WTC11 (cell line): ENCODE measurements around the gene PABPN1L. TPM values are rescaled to one million over a fixed set of nuclear protein-coding genes. Genes with fewer than 3 reads are reported as not detected.

Experiments used
- ATAC-seq: fragments of 200-7000 bp; cut with Tn5 transposase; 2 replicates; pipeline ENCODE4 v1.10.0; 2021; ENCODE audit warnings: mild to moderate bottlenecking, moderate library complexity
- CTCF ChIA-PET: fragments of 300-600 bp; sonication (Branson Sonifier 250); formaldehyde crosslinking; loops from one replicate; lab custom pipeline; 2021; ENCODE audit warnings: antibody characterized with exemption; lab: Charles Lee
- POLR2A ChIA-PET: fragments of 350-600 bp; sonication (Branson Sonifier 250); formaldehyde crosslinking; loops from one replicate; lab custom pipeline; 2021; ENCODE audit warnings: antibody characterized with exemption; lab: Charles Lee
- DNase-seq: peaks from one replicate; pipeline ENCODE4 v3.0.0; 2021; ENCODE audit warnings: low spot score
- H3K27ac Mint-ChIP-seq: 2 replicates; pipeline ENCODE4 v1.8.0; 2021; ENCODE audit warnings: mixed read lengths
- H3K27me3 Mint-ChIP-seq: 2 replicates; pipeline ENCODE4 v1.8.0; 2021; ENCODE audit warnings: low read depth, mild to moderate bottlenecking, moderate library complexity, mixed read lengths
- H3K36me3 Mint-ChIP-seq: 2 replicates; pipeline ENCODE4 v1.8.0; 2021; ENCODE audit warnings: mixed read lengths
- H3K4me1 Mint-ChIP-seq: 2 replicates; pipeline ENCODE4 v1.8.0; 2022; ENCODE audit warnings: mixed read lengths
- H3K4me3 Mint-ChIP-seq: 2 replicates; pipeline ENCODE4 v1.8.0; 2021; ENCODE audit warnings: mild to moderate bottlenecking, moderate library complexity, mixed read lengths
- H3K9me3 Mint-ChIP-seq: 2 replicates; pipeline ENCODE4 v1.8.0; 2021; ENCODE audit warnings: mixed read lengths
- AFF4 ChIP-seq: sonication (generic); formaldehyde crosslinking; IDR thresholded peaks from 2 replicates; pipeline ENCODE4 v1.8.1; 2023; ENCODE audit warnings: mild to moderate bottlenecking, missing genetic modification reagents, borderline replicate concordance
- AR ChIP-seq: fragments of 250-450 bp; sonication (Bioruptor Pico); IDR thresholded peaks from 2 replicates; pipeline ENCODE4 v1.9.0; 2021; ENCODE audit warnings: mild to moderate bottlenecking
- CDX4 ChIP-seq: fragments of 250-450 bp; sonication (Bioruptor Pico); IDR thresholded peaks from 2 replicates; pipeline ENCODE4 v1.9.0; 2021; ENCODE audit warnings: moderate library complexity, mild to moderate bottlenecking, inconsistent platforms, borderline replicate concordance
- E2F1 ChIP-seq: sonication (generic); formaldehyde crosslinking; IDR thresholded peaks from 2 replicates; pipeline ENCODE4 v1.8.0; 2022; ENCODE audit warnings: mild to moderate bottlenecking, missing genetic modification reagents
- E2F4 ChIP-seq: sonication (generic); formaldehyde crosslinking; IDR thresholded peaks from 2 replicates; pipeline ENCODE4 v1.8.1; 2022; ENCODE audit warnings: low read depth, mild to moderate bottlenecking, moderate library complexity, missing genetic modification reagents, borderline replicate concordance
- FOXK1 ChIP-seq: sonication (generic); formaldehyde crosslinking; IDR thresholded peaks from 2 replicates; pipeline ENCODE4 v1.8.0; 2022; ENCODE audit warnings: mild to moderate bottlenecking, moderate library complexity, missing genetic modification reagents
- FOXP4 ChIP-seq: sonication (generic); formaldehyde crosslinking; IDR thresholded peaks from 2 replicates; pipeline ENCODE4 v1.8.0; 2022; ENCODE audit warnings: mild to moderate bottlenecking, missing genetic modification reagents
- MAX ChIP-seq: sonication (generic); formaldehyde crosslinking; IDR thresholded peaks from 2 replicates; pipeline ENCODE4 v1.8.0; 2022; ENCODE audit warnings: mild to moderate bottlenecking, missing genetic modification reagents
- NFATC4 ChIP-seq: fragments of 250-450 bp; sonication (Bioruptor Pico); IDR thresholded peaks from 2 replicates; pipeline ENCODE4 v1.9.0; 2021; ENCODE audit warnings: mild to moderate bottlenecking
- NFE2L1 ChIP-seq: sonication (generic); formaldehyde crosslinking; IDR thresholded peaks from 2 replicates; pipeline ENCODE4 v1.8.1; 2023; ENCODE audit warnings: missing genetic modification reagents
- PRRX2 ChIP-seq: fragments of 250-450 bp; sonication (Bioruptor Pico); IDR thresholded peaks from 2 replicates; pipeline ENCODE4 v1.8.0; 2021; ENCODE audit warnings: mild to moderate bottlenecking
- RORB ChIP-seq: fragments of 250-450 bp; sonication (Bioruptor Pico); IDR thresholded peaks from 2 replicates; pipeline ENCODE4 v1.9.0; 2021; ENCODE audit warnings: mild to moderate bottlenecking
- SMAD3 ChIP-seq: sonication (generic); formaldehyde crosslinking; IDR thresholded peaks from 2 replicates; pipeline ENCODE4 v1.8.0; 2022; ENCODE audit warnings: missing genetic modification reagents, mild to moderate bottlenecking, borderline replicate concordance
- TEAD1 ChIP-seq: sonication (generic); formaldehyde crosslinking; IDR thresholded peaks from 2 replicates; pipeline ENCODE4 v1.8.0; 2022; ENCODE audit warnings: mild to moderate bottlenecking, missing genetic modification reagents
- ZBTB21 ChIP-seq: sonication (generic); formaldehyde crosslinking; IDR thresholded peaks from 2 replicates; pipeline ENCODE4 v1.8.1; 2023; ENCODE audit warnings: mild to moderate bottlenecking, missing genetic modification reagents, borderline replicate concordance
- ZNF219 ChIP-seq: sonication (generic); formaldehyde crosslinking; IDR thresholded peaks from 2 replicates; pipeline ENCODE4 v1.8.0; 2023; ENCODE audit warnings: missing genetic modification reagents, mild to moderate bottlenecking, borderline replicate concordance
- ZNF232 ChIP-seq: sonication (generic); formaldehyde crosslinking; IDR thresholded peaks from 2 replicates; pipeline ENCODE4 v1.8.0; 2022; ENCODE audit warnings: mild to moderate bottlenecking, missing genetic modification reagents
- ZNF263 ChIP-seq: sonication (generic); formaldehyde crosslinking; IDR thresholded peaks from 2 replicates; pipeline ENCODE4 v1.8.1; 2022; ENCODE audit warnings: low read depth, mild to moderate bottlenecking, moderate library complexity, missing genetic modification reagents
- ZNF425 ChIP-seq: fragments of 250-450 bp; sonication (Bioruptor Pico); conservative IDR thresholded peaks from 2 replicates; pipeline ENCODE4 v1.9.0; 2021; ENCODE audit warnings: mild to moderate bottlenecking
- total RNA-seq: library from RNA; stranded (reverse); gene quantifications from 3 replicates; pipeline ENCODE4 v1.2.3, GENCODE V29; 2021

Gene PABPN1L
- total RNA-seq, 1 experiment from 2014 or later, result not detected

- no peak overlapping the region for H3K27ac Mint-ChIP-seq
- H3K27me3 Mint-ChIP-seq, result no peaks in the 10 kb centered on the region
- CTCF ChIA-PET, result interaction anchor here (1.5 kb wide), 1 partner anchor 296 kb away, joined by 4 read pairs; no protein-coding TSS in a partner anchor
- no peaks in the 10 kb centered on the region for H3K4me1 Mint-ChIP-seq
- no peak for ATAC-seq
- TF ChIP-seq PRRX2 (CRISPR knock-in tag), result no peak
- TF ChIP-seq ZNF219 (CRISPR knock-in tag), result no peak
- no peak for TF ChIP-seq NFATC4 (CRISPR knock-in tag)
- TF ChIP-seq ZNF425 (CRISPR knock-in tag), result no peak
- TF ChIP-seq ZBTB21 (CRISPR knock-in tag), result no peak
- TF ChIP-seq FOXP4 (CRISPR knock-in tag), result no peak
- no peak for TF ChIP-seq ZNF263 (CRISPR knock-in tag)
- no peak for TF ChIP-seq FOXK1 (CRISPR knock-in tag)
- TF ChIP-seq CDX4 (CRISPR knock-in tag), result no peak
- TF ChIP-seq SMAD3, result no peak
- no peak for TF ChIP-seq TEAD1 (CRISPR knock-in tag)
- no peak for TF ChIP-seq ZNF232 (CRISPR knock-in tag)
- no peak for TF ChIP-seq MAX (CRISPR knock-in tag)
- TF ChIP-seq NFE2L1 (CRISPR knock-in tag), result no peak
- TF ChIP-seq, all 79 proteins: peak for 0
- H3K9me3 Mint-ChIP-seq, result no peaks in the 10 kb centered on the region
- POLR2A ChIA-PET, result no interaction called here
- no peaks in the 10 kb centered on the region for H3K36me3 Mint-ChIP-seq
- no peak for DNase-seq
- no peak overlapping the region for H3K4me3 Mint-ChIP-seq
These were observed 4.9 kb upstream of the PABPN1L start for GRCh38 chr16:88871349-88871702.

GRCh38 chr16:88870608-88871348 lies 4.3 kb upstream of the PABPN1L start:
- ChIA-PET CTCF (interaction anchor here (1.5 kb wide), 1 partner anchor 297 kb away, joined by 4 read pairs; no protein-coding TSS in a partner anchor), POLR2A (no interaction called here)
- Mint-ChIP-seq H3K27me3 (no peaks in the 10 kb centered on the region), H3K4me3 (no peak overlapping the region), H3K9me3 (no peaks in the 10 kb centered on the region), H3K27ac (no peak overlapping the region), H3K4me1 (no peaks in the 10 kb centered on the region), H3K36me3 (no peaks in the 10 kb centered on the region)
- ATAC-seq (no peak), DNase-seq (no peak)
- TF ChIP-seq AR (CRISPR knock-in tag) (no peak), AFF4 (no peak), E2F4 (CRISPR knock-in tag) (no peak), RORB (CRISPR knock-in tag) (no peak), E2F1 (CRISPR knock-in tag) (no peak)
